HG03139 (cell line): Measurements from ENCODE around the gene SEMA3G.

Experiments used
- ATAC-seq: cut with Tn5 transposase; IDR thresholded peaks from one replicate; pipeline ENCODE4 v1.9.1; 2021; ENCODE audit not compliant: unreplicated experiment

Gene SEMA3G

DNA sequence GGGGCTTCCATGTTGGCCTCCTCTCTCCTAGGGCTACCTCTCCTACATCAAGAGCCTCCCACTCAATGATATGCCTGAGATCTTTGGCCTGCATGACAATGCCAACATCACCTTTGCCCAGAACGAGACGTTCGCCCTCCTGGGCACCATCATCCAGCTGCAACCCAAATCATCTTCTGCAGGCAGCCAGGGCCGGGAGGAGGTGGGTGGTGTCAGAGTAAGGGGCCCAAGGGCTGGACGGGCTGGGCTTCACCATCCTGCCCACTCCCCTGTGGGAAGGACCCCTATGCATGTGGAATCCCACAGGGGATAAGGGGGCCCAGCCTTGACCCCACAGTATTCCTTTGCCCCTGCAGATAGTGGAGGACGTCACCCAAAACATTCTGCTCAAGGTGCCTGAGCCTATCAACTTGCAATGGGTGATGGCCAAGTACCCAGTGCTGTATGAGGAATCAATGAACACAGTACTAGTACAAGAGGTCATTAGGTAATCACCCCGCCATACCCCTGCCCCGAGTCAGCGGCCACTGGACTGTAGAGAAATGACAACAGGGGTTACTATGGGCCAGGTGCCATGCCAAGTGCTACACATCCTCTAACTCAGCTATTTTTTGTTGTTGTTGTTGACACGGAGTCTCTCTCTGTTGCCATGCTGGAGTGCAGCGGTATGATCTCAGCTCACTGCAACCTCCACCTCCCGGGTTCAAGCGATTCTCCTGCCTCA is 47.1 kb downstream of the SEMA3G start:
- no peak for ATAC-seq

DNA sequence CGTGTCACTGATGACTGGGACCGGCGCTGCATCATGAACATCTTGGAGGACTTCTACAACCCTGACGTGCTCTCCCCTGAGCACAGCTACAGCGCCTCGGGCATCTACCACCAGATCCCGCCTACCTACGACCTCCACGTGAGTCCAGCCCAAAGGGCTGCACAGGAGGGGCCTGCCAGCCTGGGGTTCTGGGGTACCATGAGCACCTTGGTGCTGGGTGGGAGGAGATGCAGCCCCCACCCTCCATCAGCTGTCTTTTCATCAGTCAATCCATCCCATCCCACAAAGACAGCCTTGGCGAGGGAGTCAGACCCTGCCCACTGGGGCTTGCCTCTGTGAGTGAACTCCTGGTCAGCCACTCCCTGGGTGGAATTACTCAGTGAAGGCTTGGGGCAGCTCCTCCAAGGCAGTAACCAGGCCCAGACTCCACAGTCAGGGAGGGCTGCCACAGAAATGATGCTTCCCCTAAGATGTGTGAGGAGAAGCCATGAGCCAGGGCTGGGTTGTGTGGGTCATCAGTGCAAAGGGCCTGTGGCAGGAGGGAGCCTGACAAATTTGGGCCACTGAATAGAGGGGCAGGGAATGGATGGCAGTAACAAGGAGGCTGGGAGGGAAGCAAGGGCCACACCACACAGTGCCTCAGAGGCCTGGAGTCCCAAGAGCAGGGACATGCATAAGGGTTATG is 47.9 kb downstream of the SEMA3G start:
- ATAC-seq = no peak

DNA sequence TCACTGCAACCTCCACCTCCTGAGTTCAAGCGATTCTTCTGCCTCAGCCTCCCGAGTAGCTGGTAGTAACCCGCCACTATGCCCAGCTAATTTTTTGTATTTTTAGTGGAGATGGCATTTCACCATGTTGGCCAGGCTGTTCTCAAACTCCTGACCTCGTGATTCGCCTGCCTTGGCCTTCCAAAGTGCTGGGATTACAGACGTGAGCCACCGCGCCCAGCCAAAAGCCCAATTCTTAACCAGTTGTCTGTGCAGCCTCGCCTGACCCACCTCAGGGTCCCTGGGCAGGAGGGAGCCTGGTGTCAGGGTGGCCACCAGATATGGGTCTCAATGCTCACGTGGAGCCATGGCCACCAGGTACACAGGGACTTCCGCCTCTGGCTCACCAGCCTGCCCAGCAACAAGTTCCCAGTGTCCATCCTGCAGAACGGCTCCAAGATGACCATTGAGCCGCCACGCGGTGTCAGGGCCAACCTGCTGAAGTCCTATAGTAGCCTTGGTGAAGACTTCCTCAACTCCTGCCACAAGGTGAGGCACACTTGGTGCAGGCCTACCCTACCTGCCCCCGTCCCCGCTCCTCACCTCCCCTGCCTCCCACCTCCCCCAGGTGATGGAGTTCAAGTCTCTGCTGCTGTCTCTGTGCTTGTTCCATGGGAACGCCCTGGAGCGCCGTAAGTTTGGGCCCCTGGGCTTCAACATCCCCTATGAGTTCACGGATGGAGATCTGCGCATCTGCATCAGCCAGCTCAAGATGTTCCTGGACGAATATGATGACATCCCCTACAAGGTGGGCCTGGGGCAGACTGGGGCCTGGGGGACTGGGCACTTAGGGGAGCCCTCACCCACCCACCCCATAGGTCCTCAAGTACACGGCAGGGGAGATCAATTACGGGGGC is 48.6 kb downstream of the SEMA3G start:
- ATAC-seq = no peak

DNA sequence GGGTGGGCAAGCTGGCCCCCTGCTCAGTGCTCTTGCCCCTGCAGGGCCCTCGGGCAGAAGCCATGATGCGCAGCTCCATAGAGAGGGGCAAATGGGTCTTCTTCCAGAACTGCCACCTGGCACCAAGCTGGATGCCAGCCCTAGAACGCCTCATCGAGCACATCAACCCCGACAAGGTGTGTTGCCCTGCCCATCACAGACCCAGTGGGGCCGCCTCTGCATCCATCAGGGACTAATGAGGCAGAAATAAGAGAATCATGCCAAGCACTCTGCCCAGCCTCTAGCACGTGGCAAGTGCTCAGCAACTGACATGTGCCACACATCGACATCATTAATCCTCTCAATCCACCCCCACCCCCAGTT is 49.4 kb downstream of the SEMA3G start:
- no peak for ATAC-seq

DNA sequence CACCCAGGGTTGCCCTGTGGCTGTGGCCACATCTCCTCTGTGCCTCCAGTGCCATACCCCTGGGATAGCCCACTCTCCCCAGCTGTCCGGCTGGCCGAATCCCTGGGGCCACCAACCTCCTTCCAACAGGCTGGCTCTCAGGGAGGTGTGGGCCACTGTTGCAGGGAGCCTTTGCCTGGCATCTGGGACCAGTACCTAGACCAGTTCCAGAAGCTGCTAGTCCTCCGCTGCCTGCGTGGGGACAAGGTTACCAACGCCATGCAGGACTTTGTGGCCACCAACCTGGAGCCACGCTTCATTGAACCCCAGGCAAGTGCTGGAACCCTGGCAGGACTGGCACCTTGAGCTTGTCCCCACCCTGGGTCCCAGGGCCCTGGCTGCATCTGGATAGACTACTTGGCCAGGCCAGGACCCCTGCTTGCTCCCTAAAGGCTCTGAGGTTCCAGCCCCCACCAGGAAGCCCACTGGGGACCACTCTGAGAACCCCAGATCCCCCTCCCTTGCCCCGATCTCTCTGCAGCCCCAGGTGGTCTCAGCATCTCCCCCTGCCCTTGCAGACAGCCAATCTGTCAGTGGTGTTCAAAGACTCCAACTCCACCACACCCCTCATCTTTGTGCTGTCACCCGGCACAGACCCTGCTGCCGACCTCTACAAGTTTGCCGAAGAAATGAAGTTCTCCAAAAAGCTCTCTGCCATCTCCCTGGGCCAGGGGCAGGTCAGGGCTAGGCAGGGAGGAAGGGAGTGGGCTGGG is 50.0 kb downstream of the SEMA3G start:
- no peak for ATAC-seq

DNA sequence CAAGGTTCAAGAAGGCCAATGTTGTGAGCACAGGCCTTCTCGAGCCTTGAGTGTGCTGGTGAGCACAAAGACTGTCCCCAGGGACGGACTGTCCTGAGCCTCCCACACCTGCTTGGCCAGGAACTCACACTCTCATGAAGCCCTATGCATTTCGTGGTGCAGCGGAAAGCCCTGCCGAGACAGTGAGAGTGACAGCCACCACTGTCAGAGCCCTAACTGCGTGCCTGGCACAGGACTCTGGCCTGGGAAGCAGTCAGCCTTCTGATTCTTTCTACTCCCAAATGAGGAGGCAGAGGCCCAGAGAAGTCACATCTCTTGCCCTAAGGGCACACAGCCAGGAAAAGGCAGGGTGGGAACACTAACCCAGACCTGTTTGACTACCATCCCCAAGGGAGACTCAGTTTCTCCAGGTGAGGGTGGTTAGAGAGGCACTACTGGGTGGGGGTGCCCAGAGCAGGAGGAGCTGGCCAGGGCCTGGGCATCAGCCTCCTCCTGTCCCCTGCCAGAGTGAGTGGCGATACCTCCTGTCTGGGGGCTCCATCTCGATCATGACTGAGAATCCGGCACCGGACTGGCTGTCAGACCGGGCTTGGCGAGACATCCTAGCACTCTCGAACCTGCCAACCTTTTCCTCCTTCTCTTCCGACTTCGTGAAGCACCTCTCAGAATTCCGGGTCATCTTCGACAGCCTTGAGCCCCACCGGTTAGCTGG is 50.8 kb downstream of the SEMA3G start:
- ATAC-seq = no peak

DNA sequence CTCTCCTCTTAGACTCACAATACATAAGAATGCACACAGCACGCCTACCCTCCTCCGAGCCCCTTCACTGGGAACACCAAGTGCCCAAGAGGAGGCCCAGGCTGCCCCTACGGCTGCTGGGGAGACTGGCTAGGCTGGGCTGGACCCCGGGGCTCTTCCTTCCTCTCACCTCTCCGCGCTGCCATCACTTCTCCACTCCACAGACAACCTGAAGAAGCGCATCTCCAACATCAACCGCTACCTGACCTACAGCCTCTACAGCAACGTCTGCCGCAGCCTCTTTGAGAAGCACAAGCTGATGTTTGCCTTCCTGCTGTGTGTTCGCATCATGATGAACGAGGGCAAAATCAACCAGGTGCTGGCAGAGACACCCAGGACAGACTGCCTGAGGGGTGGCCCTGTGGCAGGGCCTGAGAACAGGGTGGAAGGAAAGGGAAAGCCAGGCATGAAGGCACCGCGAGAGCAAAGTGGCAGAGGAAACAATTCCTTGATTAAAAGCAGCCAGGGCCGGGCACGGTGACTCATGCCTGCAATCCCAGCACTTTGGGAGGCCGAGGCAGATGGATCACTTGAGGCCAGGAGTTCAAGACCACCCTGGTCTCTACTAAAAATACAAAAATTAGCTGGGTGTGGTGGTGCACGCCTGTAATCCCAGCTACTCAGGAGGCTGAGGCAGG is 51.6 kb downstream of the SEMA3G start:
- ATAC-seq = no peak

DNA sequence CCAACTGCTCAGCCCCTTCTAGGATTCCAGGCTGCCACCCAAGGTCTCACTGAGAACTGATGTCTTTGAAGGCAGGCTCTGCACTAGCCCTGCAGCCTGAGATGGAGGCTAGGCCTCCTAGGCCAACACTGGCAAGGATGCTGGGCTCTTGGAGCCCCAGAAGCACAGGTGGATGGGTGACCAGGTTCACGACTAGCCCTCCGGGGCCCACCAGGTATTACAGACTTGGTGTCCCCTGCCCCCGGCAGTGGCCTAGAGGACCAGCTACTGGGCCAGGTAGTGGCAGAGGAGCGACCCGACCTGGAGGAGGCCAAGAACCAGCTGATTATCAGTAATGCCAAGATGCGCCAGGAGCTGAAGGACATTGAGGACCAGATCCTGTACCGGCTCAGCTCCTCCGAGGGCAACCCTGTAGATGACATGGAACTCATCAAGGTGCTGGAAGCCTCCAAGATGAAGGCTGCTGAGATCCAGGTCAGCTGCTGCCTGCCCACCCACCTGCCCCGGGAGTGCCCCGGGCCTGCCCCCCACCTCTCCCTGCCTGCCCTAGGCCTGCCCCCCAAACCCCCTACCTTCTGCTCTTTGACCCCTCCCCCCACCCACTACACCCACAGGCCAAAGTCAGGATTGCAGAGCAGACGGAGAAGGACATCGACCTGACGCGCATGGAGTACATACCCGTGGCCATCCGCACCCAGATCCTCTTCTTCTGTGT is 52.5 kb downstream of the SEMA3G start:
- no peak for ATAC-seq

DNA sequence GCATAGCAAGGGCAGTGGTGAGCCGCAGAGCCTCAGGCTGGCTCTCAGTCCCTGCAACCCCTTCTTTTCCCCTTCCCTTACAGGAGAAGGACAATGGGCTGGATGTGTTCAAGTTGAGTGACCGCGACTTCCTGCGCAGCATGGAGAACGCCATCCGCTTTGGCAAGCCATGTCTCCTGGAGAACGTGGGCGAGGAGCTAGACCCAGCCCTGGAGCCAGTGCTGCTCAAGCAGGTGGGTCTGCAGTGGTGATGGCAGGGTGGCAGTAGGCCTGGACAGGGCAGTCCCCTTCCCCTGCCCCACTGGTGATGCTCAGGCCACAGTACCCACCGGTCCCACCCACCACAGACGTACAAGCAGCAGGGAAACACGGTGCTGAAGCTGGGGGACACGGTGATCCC is 53.8 kb downstream of the SEMA3G start:
- no peak for ATAC-seq

DNA sequence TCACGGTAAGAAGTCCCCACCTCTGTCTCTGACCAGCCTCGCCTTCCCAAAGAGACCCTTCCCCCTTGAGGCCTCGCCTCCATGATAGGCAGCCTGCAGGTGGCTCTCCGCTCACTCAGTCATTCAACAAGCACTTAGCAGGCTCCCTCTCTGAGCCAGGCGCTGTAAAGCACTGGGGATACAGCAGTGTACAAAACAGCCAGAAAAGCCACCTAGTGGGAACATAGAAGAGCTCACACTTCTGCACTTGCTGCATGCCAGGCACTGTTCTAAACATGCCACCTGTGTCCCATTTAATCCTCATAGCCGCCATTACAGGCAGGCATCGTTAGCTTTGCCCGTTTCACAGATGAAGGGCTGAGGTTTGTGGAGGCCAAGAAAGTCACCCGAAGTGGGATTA is 56.0 kb downstream of the SEMA3G start:
- no peak for ATAC-seq

DNA sequence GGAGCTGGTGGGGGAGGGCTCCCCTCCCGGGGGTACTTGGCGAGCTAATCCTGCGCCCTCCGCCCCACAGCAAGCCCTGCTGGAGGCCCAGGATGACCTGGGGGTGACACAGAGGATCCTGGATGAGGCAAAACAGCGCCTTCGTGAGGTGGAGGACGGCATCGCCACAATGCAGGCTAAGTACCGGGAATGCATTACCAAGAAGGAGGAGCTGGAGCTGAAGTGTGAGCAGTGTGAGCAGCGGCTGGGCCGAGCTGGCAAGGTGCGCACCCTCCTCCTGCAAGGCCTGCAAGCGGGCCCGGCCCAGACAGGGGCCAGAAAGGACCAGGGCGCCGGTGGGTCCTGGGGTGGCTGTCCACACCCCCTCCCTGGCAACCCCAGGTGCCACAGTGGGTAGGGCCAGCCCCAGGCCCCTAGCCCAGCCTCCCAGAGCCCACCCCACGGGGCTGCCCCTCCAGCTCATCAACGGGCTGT is 56.5 kb downstream of the SEMA3G start:
- ATAC-seq = no peak

DNA sequence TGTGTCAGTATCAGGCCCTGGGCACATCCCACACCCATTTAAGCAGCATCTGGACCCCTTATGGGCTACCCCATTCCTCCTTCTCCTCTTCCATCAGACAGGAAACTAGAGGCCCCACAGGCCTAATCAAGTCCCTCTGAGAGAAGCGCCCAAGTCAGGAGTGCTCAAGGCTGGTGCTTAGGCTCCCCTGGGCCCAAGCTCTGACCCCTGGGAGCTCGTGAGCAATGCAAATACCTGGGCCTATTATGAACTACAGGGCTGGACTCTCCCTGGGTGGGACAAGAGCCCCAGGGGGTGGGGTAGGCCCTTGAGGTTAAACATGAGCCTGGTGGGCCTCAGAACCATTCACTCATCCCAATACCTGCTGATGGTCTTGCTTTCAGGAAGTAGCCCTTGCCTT is 57.4 kb downstream of the SEMA3G start:
- no peak for ATAC-seq

DNA sequence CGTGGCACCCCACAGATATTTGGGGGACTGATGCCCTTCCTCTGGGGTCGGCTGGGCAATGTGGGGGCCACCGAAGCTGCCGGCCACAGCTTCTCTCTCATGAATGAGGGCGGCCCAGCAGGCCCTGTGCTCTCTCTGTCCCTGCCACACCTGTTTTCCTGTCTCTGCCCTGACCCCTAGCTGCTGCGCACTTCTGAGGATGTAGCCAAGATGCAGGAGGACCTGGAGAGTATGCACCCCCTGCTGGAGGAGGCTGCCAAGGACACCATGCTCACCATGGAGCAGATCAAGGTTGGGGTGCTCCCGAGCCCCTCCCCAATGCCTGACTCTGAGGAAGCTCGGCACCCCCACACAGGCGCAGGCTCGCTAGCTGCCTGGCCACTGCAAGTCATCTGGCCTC is 59.7 kb downstream of the SEMA3G start:
- ATAC-seq = no peak

DNA sequence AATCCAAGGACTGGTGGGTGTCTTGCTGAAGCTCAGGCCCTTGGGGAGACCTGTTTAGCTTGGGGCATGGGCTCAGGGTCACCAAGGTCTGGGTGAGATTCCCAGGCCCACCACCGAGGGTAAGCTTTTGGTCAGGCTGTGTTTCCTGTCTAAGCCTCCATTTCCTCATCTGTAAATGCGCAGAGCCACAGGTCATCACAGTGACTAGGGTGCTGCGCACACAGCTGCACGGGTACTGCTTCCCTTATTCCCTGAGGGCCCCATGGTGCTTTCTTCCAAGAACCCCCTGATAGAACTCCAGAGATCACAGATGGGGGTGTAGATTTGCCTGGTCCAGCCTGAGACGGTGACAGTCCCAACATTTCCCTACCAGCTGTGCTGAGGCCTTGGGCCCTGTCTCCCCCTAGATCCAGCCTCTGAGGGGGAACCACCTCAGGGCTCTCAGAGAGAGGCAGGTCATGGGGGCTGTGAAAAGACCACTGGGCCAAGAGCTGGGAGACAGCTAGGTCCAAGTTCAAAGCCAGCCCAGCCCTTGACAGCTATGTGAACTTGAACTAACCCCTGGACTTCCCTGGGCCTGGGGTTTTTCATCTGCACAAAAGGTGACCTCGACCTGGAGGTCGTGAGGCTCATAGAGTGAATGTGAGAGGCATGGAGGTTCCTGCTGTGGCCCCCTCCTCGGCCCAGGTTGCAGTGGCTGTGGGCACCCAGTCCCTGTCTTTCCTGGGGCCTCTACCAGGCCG is 60.7 kb downstream of the SEMA3G start:
- no peak for ATAC-seq

DNA sequence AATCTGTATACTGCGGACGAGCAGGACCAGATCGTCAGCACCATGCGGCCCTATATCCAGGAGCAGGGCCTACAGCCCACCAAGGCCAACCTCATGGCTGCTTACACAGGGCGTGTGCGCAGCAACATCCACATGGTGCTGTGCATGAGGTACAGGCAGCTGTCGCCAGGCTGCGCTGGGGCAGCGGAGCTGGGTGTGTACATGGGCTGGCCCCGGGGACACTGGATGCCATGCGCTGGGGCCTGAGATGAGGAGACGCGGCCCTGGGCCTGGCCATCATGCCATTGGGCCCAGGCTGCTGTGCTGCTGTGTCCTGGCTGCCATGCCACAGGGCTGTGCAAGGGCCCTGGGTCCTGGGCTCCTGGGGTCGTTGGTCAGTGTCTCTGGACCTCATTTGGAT is 61.5 kb downstream of the SEMA3G start:
- no peak for ATAC-seq
